ENCODE measurements around the gene GRK1. TPM values are rescaled to one million over a fixed set of nuclear protein-coding genes. Genes with fewer than 3 reads are reported as not detected.
"Not testable (repeated sequence)": the region's sequence is repeated elsewhere in the genome, so short reads cannot be mapped to it uniquely, and the experiment has no call there.

GRK1 gene
- total RNA-seq, 2 experiments from 2014 or later = not detected

GRCh38 chr13:113724016-113724758 is 57.2 kb downstream of the GRK1 start:
- Mint-ChIP-seq H3K36me3 (no peaks in the 10 kb centered on the region), H3K9me3 (no peaks in the 10 kb centered on the region), H3K4me1 (ENCODE audit: low read depth) (peaks cover 9% of the 10 kb centered on the region), H3K27me3 (peaks cover 8% of the 10 kb centered on the region), H3K4me3 (peak overlapping the region; percentile 77), H3K27ac (peak overlapping the region; percentile 80)
- ChIA-PET POLR2A (no interaction called here), CTCF (interaction anchor here (0.8 to 1.2 kb wide), 4 partner anchors 17 to 62 kb away, joined by 3 to 5 read pairs (median 4); partner anchors contain the start of gene GRK1)
- intact Hi-C loops (cut with micrococcal nuclease) = no loop called here
- no peak for DNase-seq

GRCh38 chr13:113724780-113725315 is 57.8 kb downstream of the GRK1 start:
- Mint-ChIP-seq H3K4me1 (ENCODE audit: low read depth) (peaks cover 9% of the 10 kb centered on the region), H3K4me3 (peak overlapping the region; percentile 77), H3K27me3 (peaks cover 13% of the 10 kb centered on the region), H3K9me3 (no peaks in the 10 kb centered on the region), H3K27ac (peak overlapping the region; percentile 80), H3K36me3 (no peaks in the 10 kb centered on the region)
- intact Hi-C loops (cut with micrococcal nuclease) = no loop called here
- CTCF ChIA-PET = interaction anchor here (0.6 to 1.2 kb wide), 5 partner anchors 16 to 140 kb away, joined by 3 to 5 read pairs (median 4); partner anchors contain the start of gene GRK1
- POLR2A ChIA-PET = no interaction called here
- peak; percentile 92 for DNase-seq

GRCh38 chr13:113725329-113726105 is 58.5 kb downstream of the GRK1 start:
- Mint-ChIP-seq H3K4me3 (peak overlapping the region; percentile 77), H3K27me3 (peaks cover 13% of the 10 kb centered on the region), H3K27ac (peak overlapping the region; percentile 80)
- POLR2A ChIA-PET; H3K4me1 Mint-ChIP-seq (ENCODE audit: low read depth); intact Hi-C loops (cut with micrococcal nuclease); H3K9me3 Mint-ChIP-seq; H3K36me3 Mint-ChIP-seq: not testable (repeated sequence)
- DNase-seq = peak; percentile 82
- CTCF ChIA-PET = interaction anchor here (0.6 to 1.2 kb wide), 3 partner anchors 30 to 139 kb away, joined by 3 to 5 read pairs (median 3); partner anchors contain the start of gene GRK1

GRCh38 chr13:113726106-113726821 is 59.2 kb downstream of the GRK1 start:
- peak; percentile 51 for DNase-seq
- H3K9me3 Mint-ChIP-seq; intact Hi-C loops (cut with micrococcal nuclease); H3K4me3 Mint-ChIP-seq; H3K4me1 Mint-ChIP-seq (ENCODE audit: low read depth); CTCF ChIA-PET; H3K36me3 Mint-ChIP-seq; POLR2A ChIA-PET: not testable (repeated sequence)
- peaks cover 16% of the 10 kb centered on the region for H3K27me3 Mint-ChIP-seq
- H3K27ac Mint-ChIP-seq = peak overlapping the region; percentile 18

GRCh38 chr13:113726961-113727411 is 60.0 kb downstream of the GRK1 start:
- Mint-ChIP-seq H3K4me1 (ENCODE audit: low read depth) (peaks cover 9% of the 10 kb centered on the region), H3K36me3 (no peaks in the 10 kb centered on the region), H3K27me3 (peaks cover 16% of the 10 kb centered on the region), H3K4me3 (no peak overlapping the region), H3K9me3 (no peaks in the 10 kb centered on the region), H3K27ac (no peak overlapping the region)
- intact Hi-C loops (cut with micrococcal nuclease) = no loop called here
- POLR2A ChIA-PET = no interaction called here
- CTCF ChIA-PET = no interaction called here
- DNase-seq = no peak

- ChIA-PET CTCF (interaction anchor here (1.0 to 1.6 kb wide), 2 partner anchors 13 to 236 kb away, joined by 4 read pairs; no protein-coding TSS in a partner anchor), POLR2A (no interaction called here)
- H3K9me3 Mint-ChIP-seq = peaks cover 4% of the 10 kb centered on the region
- peaks cover 9% of the 10 kb centered on the region for H3K4me1 Mint-ChIP-seq (ENCODE audit: low read depth)
- no peak for DNase-seq
- H3K36me3 Mint-ChIP-seq = no peaks in the 10 kb centered on the region
- no peak overlapping the region for H3K4me3 Mint-ChIP-seq
- intact Hi-C loops (cut with micrococcal nuclease) = no loop called here
- peaks cover 16% of the 10 kb centered on the region for H3K27me3 Mint-ChIP-seq
- H3K27ac Mint-ChIP-seq = no peak overlapping the region
These were observed 61.6 kb downstream of the GRK1 start for GRCh38 chr13:113728571-113729054.

- ChIA-PET CTCF (interaction anchor here (1.0 to 1.6 kb wide), 2 partner anchors 13 to 237 kb away, joined by 4 read pairs; no protein-coding TSS in a partner anchor), POLR2A (no interaction called here)
- Mint-ChIP-seq H3K27ac (no peak overlapping the region), H3K4me3 (no peak overlapping the region), H3K9me3 (peaks cover 4% of the 10 kb centered on the region), H3K4me1 (ENCODE audit: low read depth) (peaks cover 6% of the 10 kb centered on the region), H3K36me3 (no peaks in the 10 kb centered on the region), H3K27me3 (peaks cover 16% of the 10 kb centered on the region)
- DNase-seq = no peak
- intact Hi-C loops (cut with micrococcal nuclease) = no loop called here
These were observed 62.4 kb downstream of the GRK1 start for GRCh38 chr13:113729187-113730019.

- Mint-ChIP-seq H3K36me3 (no peaks in the 10 kb centered on the region), H3K27ac (no peak overlapping the region), H3K4me1 (ENCODE audit: low read depth) (peaks cover 3% of the 10 kb centered on the region), H3K27me3 (peaks cover 16% of the 10 kb centered on the region), H3K9me3 (peaks cover 4% of the 10 kb centered on the region), H3K4me3 (no peak overlapping the region)
- no peak for DNase-seq
- POLR2A ChIA-PET = no interaction called here
- CTCF ChIA-PET = no interaction called here
- intact Hi-C loops (cut with micrococcal nuclease) = no loop called here
These were observed 63.3 kb downstream of the GRK1 start for GRCh38 chr13:113730258-113730691.

- Mint-ChIP-seq H3K4me3 (no peak overlapping the region), H3K9me3 (peaks cover 4% of the 10 kb centered on the region), H3K27ac (no peak overlapping the region), H3K27me3 (peaks cover 16% of the 10 kb centered on the region), H3K36me3 (no peaks in the 10 kb centered on the region), H3K4me1 (ENCODE audit: low read depth) (peaks cover 3% of the 10 kb centered on the region)
- intact Hi-C loops (cut with micrococcal nuclease) = no loop called here
- no peak for DNase-seq
- ChIA-PET POLR2A (no interaction called here), CTCF (no interaction called here)
These were observed 63.8 kb downstream of the GRK1 start for GRCh38 chr13:113730831-113731191.

- no peaks in the 10 kb centered on the region for H3K36me3 Mint-ChIP-seq
- H3K27me3 Mint-ChIP-seq = peaks cover 16% of the 10 kb centered on the region
- intact Hi-C loops (cut with micrococcal nuclease) = no loop called here
- DNase-seq = no peak
- no peak overlapping the region for H3K4me3 Mint-ChIP-seq
- peaks cover 4% of the 10 kb centered on the region for H3K9me3 Mint-ChIP-seq
- H3K4me1 Mint-ChIP-seq (ENCODE audit: low read depth) = peaks cover 3% of the 10 kb centered on the region
- ChIA-PET CTCF (no interaction called here), POLR2A (no interaction called here)
- no peak overlapping the region for H3K27ac Mint-ChIP-seq
These were observed 64.5 kb downstream of the GRK1 start for GRCh38 chr13:113731192-113732175.

Data from activated CD4-positive, alpha-beta memory T cell treated with anti-CD3 and anti-CD28 coated beads for 36 hours (primary cell).